HL-60 (cell line): ENCODE data around the gene TENT5A.

Source experiments
- DNase-seq, 2 experiments: peaks; one replicate each; pipeline ENCODE4 v3.0.0-alpha.2; 2010 to 2020; ENCODE audit warnings: low read depth in 1 of 2, low spot score in 1 of 2
- H3K27ac ChIP-seq: fragments of 250-450 bp; sonication (Bioruptor Pico); replicated peaks from 2 replicates; pipeline ENCODE4 v1.5.1; 2020; ENCODE audit warnings: mild to moderate bottlenecking, moderate library complexity
- H3K27me3 ChIP-seq: fragments of 250-450 bp; sonication (Bioruptor Pico); 2 replicates; pipeline ENCODE4 v1.5.1; 2021; ENCODE audit warnings: mild to moderate bottlenecking, moderate library complexity; ENCODE audit not compliant: insufficient read depth, poor library complexity, severe bottlenecking
- H3K4me3 ChIP-seq: replicated peaks from 2 replicates; pipeline ENCODE4 v1.5.1; 2011; ENCODE audit warnings: mild to moderate bottlenecking, control low read depth, low read length; ENCODE audit not compliant: insufficient read depth
- CTCF ChIP-seq: IDR thresholded peaks from one replicate; pipeline ENCODE4 v1.5.1; 2011; ENCODE audit warnings: low read length, control low read depth, inconsistent platforms; ENCODE audit not compliant: insufficient read depth
- GABPA ChIP-seq: IDR thresholded peaks from 2 replicates; pipeline ENCODE4 v1.6.1; 2012; ENCODE audit warnings: low read depth
- POLR2AphosphoS5 ChIP-seq: IDR thresholded peaks from 2 replicates; pipeline ENCODE4 v1.6.1; 2012; ENCODE audit warnings: low read depth
- SPI1 ChIP-seq: IDR thresholded peaks from 2 replicates; pipeline ENCODE4 v1.6.1; 2012; ENCODE audit warnings: low read depth, mild to moderate bottlenecking, borderline replicate concordance
- TF ChIP-seq, protein P1 (sequence below): IDR thresholded peaks from 2 replicates; pipeline ENCODE4 v1.6.1; 2012; ENCODE audit warnings: low read depth; ENCODE audit not compliant: insufficient replicate concordance

Gene TENT5A

DNA sequence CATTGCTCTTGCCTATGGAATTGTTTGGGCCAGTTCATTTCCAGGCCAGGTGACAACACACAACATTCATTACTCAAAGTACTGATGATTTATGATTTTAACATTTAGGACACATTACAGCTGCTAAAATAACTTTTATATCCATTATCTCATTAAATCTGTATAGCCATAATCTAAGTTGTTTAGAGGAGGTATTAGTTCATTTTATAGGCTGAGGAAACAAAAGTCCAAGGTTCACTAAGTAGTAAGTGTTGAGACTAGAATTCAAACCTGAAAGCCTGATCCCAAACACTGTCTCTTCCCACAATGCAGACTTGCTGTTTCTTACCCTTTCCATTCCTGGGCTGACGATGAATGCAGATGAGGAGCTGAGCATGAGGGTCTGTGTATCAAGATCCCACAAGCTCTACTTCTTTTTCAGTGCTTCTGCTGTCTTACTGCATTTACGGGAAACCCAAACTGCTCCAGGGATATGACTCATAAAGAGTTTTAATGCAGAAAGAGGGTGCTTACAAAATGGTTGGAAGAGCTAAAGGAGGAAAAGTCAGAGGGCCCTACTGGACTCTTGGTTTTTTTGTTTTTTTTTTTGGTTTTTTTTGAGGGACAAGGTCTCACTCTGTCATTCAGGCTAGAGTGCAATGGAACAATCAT, 17.9 kb downstream of the TENT5A start:
- Histone ChIP-seq H3K27ac (no peak overlapping the region), H3K4me3 (no peak overlapping the region), H3K27me3 (no peaks in the 10 kb centered on the region)
- TF ChIP-seq SPI1: no peak
- no peak for TF ChIP-seq CTCF
- TF ChIP-seq, protein P1, sequence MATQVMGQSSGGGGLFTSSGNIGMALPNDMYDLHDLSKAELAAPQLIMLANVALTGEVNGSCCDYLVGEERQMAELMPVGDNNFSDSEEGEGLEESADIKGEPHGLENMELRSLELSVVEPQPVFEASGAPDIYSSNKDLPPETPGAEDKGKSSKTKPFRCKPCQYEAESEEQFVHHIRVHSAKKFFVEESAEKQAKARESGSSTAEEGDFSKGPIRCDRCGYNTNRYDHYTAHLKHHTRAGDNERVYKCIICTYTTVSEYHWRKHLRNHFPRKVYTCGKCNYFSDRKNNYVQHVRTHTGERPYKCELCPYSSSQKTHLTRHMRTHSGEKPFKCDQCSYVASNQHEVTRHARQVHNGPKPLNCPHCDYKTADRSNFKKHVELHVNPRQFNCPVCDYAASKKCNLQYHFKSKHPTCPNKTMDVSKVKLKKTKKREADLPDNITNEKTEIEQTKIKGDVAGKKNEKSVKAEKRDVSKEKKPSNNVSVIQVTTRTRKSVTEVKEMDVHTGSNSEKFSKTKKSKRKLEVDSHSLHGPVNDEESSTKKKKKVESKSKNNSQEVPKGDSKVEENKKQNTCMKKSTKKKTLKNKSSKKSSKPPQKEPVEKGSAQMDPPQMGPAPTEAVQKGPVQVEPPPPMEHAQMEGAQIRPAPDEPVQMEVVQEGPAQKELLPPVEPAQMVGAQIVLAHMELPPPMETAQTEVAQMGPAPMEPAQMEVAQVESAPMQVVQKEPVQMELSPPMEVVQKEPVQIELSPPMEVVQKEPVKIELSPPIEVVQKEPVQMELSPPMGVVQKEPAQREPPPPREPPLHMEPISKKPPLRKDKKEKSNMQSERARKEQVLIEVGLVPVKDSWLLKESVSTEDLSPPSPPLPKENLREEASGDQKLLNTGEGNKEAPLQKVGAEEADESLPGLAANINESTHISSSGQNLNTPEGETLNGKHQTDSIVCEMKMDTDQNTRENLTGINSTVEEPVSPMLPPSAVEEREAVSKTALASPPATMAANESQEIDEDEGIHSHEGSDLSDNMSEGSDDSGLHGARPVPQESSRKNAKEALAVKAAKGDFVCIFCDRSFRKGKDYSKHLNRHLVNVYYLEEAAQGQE: no peak
- no peak for TF ChIP-seq GABPA
- no peak for TF ChIP-seq POLR2AphosphoS5
- no peak for DNase-seq

DNA sequence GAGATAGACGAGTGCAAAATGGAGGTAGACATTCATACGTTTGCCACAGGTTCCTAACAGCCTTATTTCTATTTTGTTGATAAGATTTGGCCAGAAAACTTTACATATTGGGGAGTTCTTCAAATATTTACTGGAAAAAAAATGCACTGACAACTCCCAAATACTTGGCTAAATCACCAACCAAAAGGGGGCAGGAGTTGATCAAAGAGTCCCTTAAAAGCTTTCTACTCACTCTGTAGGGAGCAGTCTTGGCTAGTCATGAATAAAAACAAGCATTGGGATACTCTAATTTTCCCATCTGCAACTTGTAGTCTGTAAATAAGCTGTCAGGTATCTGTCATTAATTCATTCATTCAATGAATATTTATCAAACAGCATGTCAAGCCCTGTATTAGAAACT, 18.4 kb downstream of the TENT5A start:
- H3K27ac ChIP-seq: no peak overlapping the region
- H3K4me3 ChIP-seq: no peak overlapping the region
- TF ChIP-seq, protein P1: no peak
- TF ChIP-seq GABPA (no peak), SPI1 (no peak), POLR2AphosphoS5 (no peak), CTCF (no peak)
- no peaks in the 10 kb centered on the region for H3K27me3 ChIP-seq
- no peak for DNase-seq

DNA sequence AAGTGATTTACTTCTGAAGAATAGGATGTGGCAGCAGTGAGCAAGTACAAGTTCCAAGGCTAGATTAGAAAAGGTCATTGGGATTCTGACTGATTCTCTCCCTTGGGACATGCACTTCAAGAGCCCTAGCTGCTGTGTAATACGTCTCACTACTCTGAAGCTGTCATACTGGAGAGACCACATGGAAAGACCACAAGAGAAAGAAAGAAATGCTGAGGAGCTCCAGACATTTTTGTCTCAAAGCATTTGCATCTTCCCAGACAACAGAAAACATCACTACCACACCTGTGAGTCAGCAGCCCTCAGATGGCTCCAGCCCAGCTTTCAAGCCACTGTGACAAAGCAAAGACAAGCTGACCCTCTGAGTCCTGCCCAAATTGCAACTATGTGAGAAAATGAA, 20.7 kb downstream of the TENT5A start:
- H3K27me3 ChIP-seq: no peaks in the 10 kb centered on the region
- H3K4me3 ChIP-seq: no peak overlapping the region
- DNase-seq: no peak
- no peak overlapping the region for H3K27ac ChIP-seq
- no peak for TF ChIP-seq SPI1
- TF ChIP-seq, protein P1: no peak
- TF ChIP-seq POLR2AphosphoS5: no peak
- TF ChIP-seq GABPA: no peak
- TF ChIP-seq CTCF: no peak
